Subcutaneous abdominal adipose tissue (tissue), 5 donors: ENCODE results near the gene RASAL2.

Source experiments
- H3K27ac ChIP-seq: one replicate; pipeline ENCODE4 v1.7.0; 2013; ENCODE audit warnings: low read depth, mild to moderate bottlenecking, inconsistent platforms, low read length, moderate library complexity
- H3K27me3 ChIP-seq, 5 donors: one replicate each; pipeline ENCODE4 v1.7.0; 2013; ENCODE audit warnings: low read length in 5 of 5, inconsistent platforms in 1 of 5; ENCODE audit not compliant: control insufficient read depth in 5 of 5, insufficient read depth in 4 of 5
- H3K36me3 ChIP-seq, 5 donors: one replicate each; pipeline ENCODE4 v1.7.0; 2013; ENCODE audit warnings: low read length in 5 of 5; ENCODE audit not compliant: control insufficient read depth in 5 of 5, insufficient read depth in 5 of 5
- H3K4me1 ChIP-seq, 5 donors: one replicate each; pipeline ENCODE4 v1.7.0; 2013; ENCODE audit warnings: low read length in 5 of 5, mild to moderate bottlenecking in 3 of 5, moderate library complexity in 1 of 5; ENCODE audit not compliant: control insufficient read depth in 5 of 5, insufficient read depth in 5 of 5
- H3K4me3 ChIP-seq, 5 donors: one replicate each; pipeline ENCODE4 v1.7.0; 2013; ENCODE audit warnings: low read length in 5 of 5, low read depth in 1 of 5
- H3K9ac ChIP-seq, 5 donors: one replicate each; pipeline ENCODE4 v1.7.0; 2013; ENCODE audit warnings: low read length in 5 of 5, mild to moderate bottlenecking in 4 of 5, moderate library complexity in 3 of 5
- H3K9me3 ChIP-seq, 5 donors: one replicate each; pipeline ENCODE4 v1.7.0; 2013; ENCODE audit warnings: low read length in 5 of 5; ENCODE audit not compliant: control insufficient read depth in 5 of 5
- donor health status: healthy.
- donor health status: healthy.
- donor health status: healthy.
- donor health status: healthy.
- donor health status: healthy.

RASAL2 gene

GRCh38 chr1:178093951-178094738 lies at the start of gene RASAL2:
RASAL2 (plus strand) TSS chr1:178094104; CDS start chr1:178094493, 389 bp downstream.
- Histone ChIP-seq H3K27ac (peak within 1 kb of the TSS; percentile 86), H3K9ac (peak within 1 kb of the TSS; percentile 78 to 98 (median 88)), H3K4me3 (peak within 1 kb of the TSS; percentile 77 to 99 (median 88)), H3K4me1 (peaks cover 2 to 47% (median 28%) of the 10 kb centered on the region in 5 donors), H3K27me3 (no peaks in the 10 kb centered on the region), H3K36me3 (no peaks in the 10 kb centered on the region), H3K9me3 (no peaks in the 10 kb centered on the region)

- Histone ChIP-seq H3K36me3 (no peaks in the 10 kb centered on the region), H3K4me3 (no peak overlapping the region), H3K27me3 (no peaks in the 10 kb centered on the region)
Measured at GRCh38 chr1:178046591-178047270, 47.2 kb upstream of the RASAL2 start.

DNA sequence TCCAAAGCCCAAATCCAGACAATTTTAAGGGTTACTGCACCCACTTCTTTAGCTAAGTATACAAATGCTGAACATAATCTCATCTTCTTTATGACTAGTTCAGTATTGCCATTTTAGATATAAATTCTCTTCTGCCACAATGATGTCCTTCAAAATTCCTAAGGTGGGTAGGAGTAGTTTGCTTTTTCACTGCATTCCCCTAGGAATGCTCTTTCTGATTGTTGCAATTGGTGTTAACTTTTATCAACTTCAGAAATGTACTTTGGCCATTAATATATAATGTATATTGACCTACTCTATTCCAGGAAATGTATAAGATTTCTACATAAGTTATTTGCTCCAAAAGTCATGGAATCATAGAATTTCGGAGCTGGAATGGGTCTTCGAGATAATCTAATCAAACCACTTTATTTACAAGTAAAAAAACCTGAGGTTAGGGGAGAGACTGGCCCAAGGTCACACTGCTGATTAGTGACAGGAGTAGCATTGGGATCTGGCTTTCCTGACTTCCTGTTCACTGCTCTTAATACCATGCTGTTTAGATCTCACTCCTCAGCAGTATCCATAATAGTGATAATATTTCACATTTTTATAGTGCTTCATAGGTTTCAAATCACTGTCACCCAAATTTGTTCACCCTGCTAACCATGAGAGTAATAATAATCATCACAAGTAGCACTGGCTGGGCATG lies 46.4 kb upstream of the RASAL2 start:
- Histone ChIP-seq H3K4me3 (no peak overlapping the region), H3K27ac (no peak overlapping the region)

More at GRCh38 chr1:178046591-178047270, 47.2 kb upstream of the RASAL2 start:
- no peak overlapping the region for H3K27ac ChIP-seq
- H3K9me3 ChIP-seq = no peaks in the 10 kb centered on the region
- no peak overlapping the region for H3K9ac ChIP-seq
- H3K4me1 ChIP-seq = peaks cover 0 to 20% (median 0%) of the 10 kb centered on the region in 5 donors

DNA sequence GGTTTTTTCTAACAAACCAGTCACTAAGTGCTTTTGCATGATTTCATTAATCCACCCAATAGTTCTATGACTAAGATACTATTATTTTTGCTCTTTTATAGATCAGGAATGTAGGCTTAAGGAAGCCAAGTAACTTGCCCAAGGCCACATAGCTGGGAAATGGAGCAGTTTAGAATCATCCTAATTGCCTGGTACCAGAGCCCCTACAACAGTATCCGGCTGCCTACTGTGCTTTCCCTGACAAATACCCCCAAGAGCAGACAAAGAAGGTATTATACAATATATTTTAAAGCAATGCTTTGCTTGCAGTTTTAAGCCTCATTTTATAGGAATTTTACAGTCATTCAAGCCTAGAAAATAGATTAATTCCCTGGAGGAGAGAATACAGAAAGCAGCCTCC lies 45.5 kb upstream of the RASAL2 start:
- Histone ChIP-seq H3K27me3 (no peaks in the 10 kb centered on the region), H3K9me3 (no peaks in the 10 kb centered on the region), H3K27ac (no peak overlapping the region)

More for the DNA sequence above, 46.4 kb upstream of the RASAL2 start:
- Histone ChIP-seq H3K27me3 (no peaks in the 10 kb centered on the region), H3K4me1 (peaks cover 0 to 28% (median 0%) of the 10 kb centered on the region in 5 donors), H3K9me3 (no peaks in the 10 kb centered on the region), H3K36me3 (no peaks in the 10 kb centered on the region), H3K9ac (no peak overlapping the region)

DNA sequence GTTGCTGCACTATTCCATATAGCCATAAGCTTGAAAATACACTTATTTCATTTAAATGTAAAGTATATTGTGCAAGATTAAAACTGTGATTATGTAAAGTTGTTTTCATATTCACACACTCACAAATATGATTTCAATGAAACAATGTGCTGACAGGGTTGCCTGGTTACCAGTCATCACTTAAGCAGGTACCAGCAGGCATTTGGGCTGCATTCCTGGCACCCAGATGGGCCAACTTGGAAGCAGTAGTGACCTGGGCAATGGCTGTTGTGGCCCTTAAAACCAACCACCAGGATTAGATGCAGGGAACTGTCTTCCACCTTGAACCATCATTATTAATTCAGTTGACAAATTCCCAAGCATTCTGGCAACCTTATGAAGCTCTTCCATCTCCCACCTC lies 45.0 kb upstream of the RASAL2 start:
- Histone ChIP-seq H3K9me3 (no peaks in the 10 kb centered on the region), H3K27ac (no peak overlapping the region), H3K27me3 (no peaks in the 10 kb centered on the region), H3K36me3 (no peaks in the 10 kb centered on the region), H3K4me3 (no peak overlapping the region), H3K9ac (no peak overlapping the region), H3K4me1 (peaks cover 0 to 41% (median 0%) of the 10 kb centered on the region in 5 donors)

More for the DNA sequence above, 45.5 kb upstream of the RASAL2 start:
- Histone ChIP-seq H3K4me1 (peaks cover 0 to 37% (median 0%) of the 10 kb centered on the region in 5 donors), H3K36me3 (no peaks in the 10 kb centered on the region), H3K4me3 (no peak overlapping the region), H3K9ac (no peak overlapping the region)

- no peaks in the 10 kb centered on the region for H3K27me3 ChIP-seq
- H3K4me1 ChIP-seq = peaks cover 0 to 47% (median 3%) of the 10 kb centered on the region in 5 donors
- H3K36me3 ChIP-seq = no peaks in the 10 kb centered on the region
- no peak overlapping the region for H3K27ac ChIP-seq
- H3K9ac ChIP-seq = no peak overlapping the region
- H3K4me3 ChIP-seq = no peak overlapping the region
- H3K9me3 ChIP-seq = no peaks in the 10 kb centered on the region
Measured at GRCh38 chr1:178050084-178050483, 43.8 kb upstream of the RASAL2 start.

GRCh38 chr1:178051071-178051470 lies 42.8 kb upstream of the RASAL2 start:
- Histone ChIP-seq H3K27ac (no peak overlapping the region), H3K4me1 (peaks cover 0 to 56% (median 11%) of the 10 kb centered on the region in 5 donors), H3K9ac (no peak overlapping the region), H3K36me3 (no peaks in the 10 kb centered on the region), H3K9me3 (no peaks in the 10 kb centered on the region), H3K4me3 (no peak overlapping the region), H3K27me3 (no peaks in the 10 kb centered on the region)

- H3K27ac ChIP-seq = peak overlapping the region; percentile 64
- H3K27me3 ChIP-seq = no peaks in the 10 kb centered on the region
- H3K9ac ChIP-seq = peak overlapping the region in 1 of 5 donors; percentile 5
- H3K4me3 ChIP-seq = no peak overlapping the region
- H3K36me3 ChIP-seq = no peaks in the 10 kb centered on the region
- H3K9me3 ChIP-seq = no peaks in the 10 kb centered on the region
- peaks cover 5 to 74% (median 27%) of the 10 kb centered on the region in 5 donors for H3K4me1 ChIP-seq
Measured at GRCh38 chr1:178052650-178053461, 41.0 kb upstream of the RASAL2 start.

- Histone ChIP-seq H3K4me3 (no peak overlapping the region), H3K4me1 (peaks cover 10 to 93% (median 48%) of the 10 kb centered on the region in 5 donors), H3K27me3 (no peaks in the 10 kb centered on the region), H3K9ac (peak overlapping the region in 1 of 5 donors; percentile 39), H3K36me3 (no peaks in the 10 kb centered on the region), H3K9me3 (no peaks in the 10 kb centered on the region), H3K27ac (peak overlapping the region; percentile 37)
Measured at GRCh38 chr1:178055093-178055492, 38.8 kb upstream of the RASAL2 start.
